CD14-positive monocyte (primary cell): ENCODE measurements around the gene IRF2BP2. TPM values are rescaled to one million over a fixed set of nuclear protein-coding genes. Genes with fewer than 3 reads are reported as not detected.

ENCODE experiments used
- DNase-seq, 3 donors: peaks; one replicate each; pipeline ENCODE4 v3.0.0-alpha.2; 2011 to 2022
- H2AFZ ChIP-seq: 2 replicates; pipeline ENCODE4 v1.6.0; 2012; ENCODE audit warnings: mild to moderate bottlenecking, low read depth, low read length, inconsistent platforms; ENCODE audit not compliant: insufficient read depth, poor library complexity, severe bottlenecking
- H3K27ac ChIP-seq, 2 donors: 1 replicate in 1 of 2; 2 replicates in 1 of 2; pipeline ENCODE4 v1.5.1; 2012 to 2013; ENCODE audit warnings: low read length in 2 of 2, control low read depth in 1 of 2, inconsistent platforms in 1 of 2, low read depth in 1 of 2, mild to moderate bottlenecking in 1 of 2
- H3K27me3 ChIP-seq, 2 donors: one replicate each; pipeline versions ENCODE4 v1.6.0 to v1.6.1; 2011 to 2013; ENCODE audit warnings: low read length in 2 of 2; ENCODE audit not compliant: control insufficient read depth in 2 of 2, insufficient read depth in 2 of 2
- H3K36me3 ChIP-seq, 2 donors: replicated peaks in 1 of 2; 1 replicate in 1 of 2; 2 replicates in 1 of 2; pipeline versions ENCODE4 v1.5.1 to v1.6.1; 2012 to 2013; ENCODE audit warnings: low read length in 2 of 2, control low read depth in 1 of 2, inconsistent platforms in 1 of 2, mild to moderate bottlenecking in 1 of 2; ENCODE audit not compliant: insufficient read depth in 2 of 2, control insufficient read depth in 1 of 2
- H3K4me1 ChIP-seq, 2 donors: 1 replicate in 1 of 2; 2 replicates in 1 of 2; pipeline versions ENCODE4 v1.5.1 to v1.6.1; 2012 to 2013; ENCODE audit warnings: low read length in 2 of 2, control low read depth in 1 of 2, inconsistent platforms in 1 of 2, mild to moderate bottlenecking in 1 of 2, moderate library complexity in 1 of 2; ENCODE audit not compliant: insufficient read depth in 2 of 2, control insufficient read depth in 1 of 2
- H3K4me2 ChIP-seq: replicated peaks from 2 replicates; pipeline ENCODE3; 2012; ENCODE audit warnings: low read length, moderate library complexity, mild to moderate bottlenecking; ENCODE audit not compliant: poor library complexity, severe bottlenecking; ENCODE audit errors: extremely low read depth
- H3K4me3 ChIP-seq, 3 experiments: fragments of 200-600 bp in 1 of 3; sonication (generic) in 1 of 3; replicated peaks in 1 of 3; 1 replicate in 2 of 3; 2 replicates in 1 of 3; pipeline ENCODE4 v1.5.1; 2011 to 2013; ENCODE audit warnings: low read length in 3 of 3, mild to moderate bottlenecking in 3 of 3, control low read depth in 2 of 3, low read depth in 2 of 3, inconsistent platforms in 1 of 3, moderate library complexity in 1 of 3
- H3K79me2 ChIP-seq: 2 replicates; pipeline ENCODE4 v1.6.0; 2012; ENCODE audit warnings: mild to moderate bottlenecking, control low read depth, inconsistent platforms, low read length, moderate library complexity; ENCODE audit not compliant: insufficient read depth
- H3K9ac ChIP-seq: 2 replicates; pipeline ENCODE4 v1.6.0; 2017; ENCODE audit warnings: low read length, mild to moderate bottlenecking; ENCODE audit not compliant: insufficient read depth, poor library complexity, severe bottlenecking
- H3K9me3 ChIP-seq, 2 donors: replicated peaks in 1 of 2; 1 replicate in 1 of 2; 2 replicates in 1 of 2; pipeline versions ENCODE4 v1.5.1 to v1.6.1; 2012 to 2013; ENCODE audit warnings: low read length in 2 of 2, control low read depth in 1 of 2; ENCODE audit not compliant: control insufficient read depth in 1 of 2, insufficient read depth in 1 of 2
- H4K20me1 ChIP-seq: 2 replicates; pipeline ENCODE4 v1.6.0; 2012; ENCODE audit warnings: mild to moderate bottlenecking, low read length, control low read depth, moderate library complexity; ENCODE audit not compliant: insufficient read depth
- H3K27ac Mint-ChIP-seq, 7 donors: one replicate each; pipeline ENCODE4 v1.8.0; 2020; ENCODE audit warnings: mild to moderate bottlenecking in 7 of 7, mixed read lengths in 7 of 7, moderate library complexity in 6 of 7, inconsistent platforms in 2 of 7
- H3K27me3 Mint-ChIP-seq, 3 donors: one replicate each; pipeline ENCODE4 v1.8.0; 2021 to 2022; ENCODE audit warnings: low read depth in 3 of 3, mild to moderate bottlenecking in 3 of 3, mixed read lengths in 3 of 3, moderate library complexity in 3 of 3, inconsistent platforms in 1 of 3
- H3K36me3 Mint-ChIP-seq, 2 donors: one replicate each; pipeline ENCODE4 v1.8.0; 2020; ENCODE audit warnings: mixed read lengths in 2 of 2, inconsistent platforms in 1 of 2, mild to moderate bottlenecking in 1 of 2
- H3K4me1 Mint-ChIP-seq: one replicate; pipeline ENCODE4 v1.8.0; 2020; ENCODE audit warnings: mild to moderate bottlenecking, mixed read lengths
- H3K4me3 Mint-ChIP-seq, 2 donors: one replicate each; pipeline ENCODE4 v1.8.0; 2020; ENCODE audit warnings: mild to moderate bottlenecking in 2 of 2, mixed read lengths in 2 of 2, moderate library complexity in 1 of 2
- H3K9me3 Mint-ChIP-seq, 7 donors: one replicate each; pipeline ENCODE4 v1.8.0; 2020 to 2022; ENCODE audit warnings: mixed read lengths in 7 of 7, mild to moderate bottlenecking in 6 of 7, moderate library complexity in 6 of 7, inconsistent platforms in 2 of 7
- CTCF ChIP-seq: fragments of 200-600 bp; IDR thresholded peaks from one replicate; pipeline ENCODE4 v1.8.0; 2022; ENCODE audit warnings: antibody characterized with exemption, mild to moderate bottlenecking
- WGBS: methylation state at CpG from one replicate; pipeline ENCODE4 v1.1.5; 2013; ENCODE audit warnings: missing lambda C conversion rate; ENCODE audit not compliant: insufficient coverage; 5-methylcytosine and 5-hydroxymethylcytosine counted together
- intact Hi-C, 2 donors: fragments of 100-400 bp; cut with micrococcal nuclease; formaldehyde crosslinking; loops; one replicate each; pipeline versions ENCODE4 v1.15.0 to v1.15.1; 2023
- polyA plus RNA-seq, 3 donors: library from polyadenylated mRNA; depleted of rRNA in 1 of 3; unstranded in 2 of 3; stranded (reverse) in 1 of 3; fragments of 300-500 nt in 2 of 3; fragments of >200 nt in 1 of 3; fragmentation: Illumina TruSeq in 2 of 3; gene quantifications; 1 replicate in 2 of 3; 2 replicates in 1 of 3; pipeline ENCODE4 v1.2.3, GENCODE V29; 2012 to 2021

Gene IRF2BP2
- polyA plus RNA-seq, 3 donors = 22.4 to 656 (median 22.6) TPM

GRCh38 chr1:234612352-234613127 lies 2.6 kb upstream of the IRF2BP2 start:
- no peak overlapping the region for H2AFZ ChIP-seq
- peaks cover 5% of the 10 kb centered on the region for H4K20me1 ChIP-seq
- peaks cover 45 to 65% of the 10 kb centered on the region in 2 donors for H3K4me1 ChIP-seq
- Mint-ChIP-seq H3K27me3 (no peaks in the 10 kb centered on the region), H3K9me3 (peaks cover 0 to 7% (median 0%) of the 10 kb centered on the region in 7 donors), H3K4me3 (peak overlapping the region; percentile 84 to 91), H3K4me1 (peaks cover 45% of the 10 kb centered on the region), H3K27ac (peak overlapping the region; percentile 99 to 100 (median 100)), H3K36me3 (peaks cover 8 to 9% of the 10 kb centered on the region in 2 donors)
- 0% methylated on average over 12 of the region's 20 CpGs for WGBS
- no peaks in the 10 kb centered on the region for H3K9me3 ChIP-seq
- H3K9ac ChIP-seq = peak overlapping the region; percentile 92
- TF ChIP-seq CTCF = no peak
- peak; percentile 97 to 99 (median 98) for DNase-seq
- H3K27ac ChIP-seq = peak overlapping the region; percentile 96 to 98
- H3K27me3 ChIP-seq = no peaks in the 10 kb centered on the region
- peaks cover 3 to 4% of the 10 kb centered on the region in 2 donors for H3K36me3 ChIP-seq
- intact Hi-C loops = loop anchor here (2.0 to 5.0 kb wide), 9 partner anchors 45 to 465 kb away; no protein-coding TSS in a partner anchor
- peaks cover 18% of the 10 kb centered on the region for H3K79me2 ChIP-seq
- H3K4me3 ChIP-seq = peak overlapping the region; percentile 30 to 84 (median 77)
- peak overlapping the region; percentile 77 for H3K4me2 ChIP-seq

GRCh38 chr1:234611847-234612351 lies 1.9 kb upstream of the IRF2BP2 start:
- Mint-ChIP-seq H3K27ac (peak overlapping the region; percentile 99 to 100 (median 100)), H3K9me3 (peaks cover 0 to 7% (median 0%) of the 10 kb centered on the region in 7 donors), H3K27me3 (no peaks in the 10 kb centered on the region), H3K36me3 (peaks cover 14 to 15% of the 10 kb centered on the region in 2 donors), H3K4me1 (peaks cover 41% of the 10 kb centered on the region), H3K4me3 (peak overlapping the region; percentile 84 to 91)
- peaks cover 9 to 11% of the 10 kb centered on the region in 2 donors for H3K36me3 ChIP-seq
- H4K20me1 ChIP-seq = peaks cover 11% of the 10 kb centered on the region
- peaks cover 48 to 66% of the 10 kb centered on the region in 2 donors for H3K4me1 ChIP-seq
- H3K4me2 ChIP-seq = peak overlapping the region; percentile 77
- H3K27ac ChIP-seq = peak overlapping the region; percentile 96 to 98
- no peak for TF ChIP-seq CTCF
- peak overlapping the region; percentile 7 to 77 (median 22) for H3K4me3 ChIP-seq
- H3K79me2 ChIP-seq = peaks cover 25% of the 10 kb centered on the region
- WGBS = 31% methylated on average over 5 of the region's 7 CpGs
- DNase-seq = peak; percentile 48 to 79 (median 67)
- H3K27me3 ChIP-seq = no peaks in the 10 kb centered on the region
- no peaks in the 10 kb centered on the region for H3K9me3 ChIP-seq
- H2AFZ ChIP-seq = no peak overlapping the region
- H3K9ac ChIP-seq = peak overlapping the region; percentile 92
- intact Hi-C loops = loop anchor here (2.0 to 5.0 kb wide), 9 partner anchors 45 to 465 kb away; no protein-coding TSS in a partner anchor
